MCF 10A (cell line): ENCODE results near the gene PACRGL. TPM values are rescaled to one million over a fixed set of nuclear protein-coding genes. Genes with fewer than 3 reads are reported as not detected.
A peak's percentile ranks its signal among the peaks of the same experiment; 100 is the strongest.
"Not testable (repeated sequence)": the region's sequence is repeated elsewhere in the genome, so short reads cannot be mapped to it uniquely, and the experiment has no call there.

Experiments used
- BruUV-seq: library from RNA; stranded (reverse); fragments of 400-500 nt; replicated peaks from 2 replicates; lab custom pipeline; 2021; lab: Mats Ljungman, UMichigan
- CTCF ChIA-PET: fragments of 300-600 bp; sonication (Branson Sonifier 250); formaldehyde crosslinking; extraction: SDS; loops from one replicate; lab custom pipeline; 2021; ENCODE audit warnings: antibody characterized with exemption, inconsistent platforms; lab: Yijun Ruan, JAX
- POLR2A ChIA-PET: fragments of 300-600, 350-650 bp; sonication (Branson Sonifier 250); formaldehyde crosslinking; extraction: SDS; loops from one replicate; lab custom pipeline; 2020; ENCODE audit warnings: antibody characterized with exemption, inconsistent platforms; lab: Yijun Ruan, JAX
- DNase-seq: peaks from one replicate; pipeline ENCODE4 v3.0.0-alpha.2; 2018; ENCODE audit not compliant: unreplicated experiment
- H3K27ac Mint-ChIP-seq: one replicate; pipeline ENCODE4 v1.8.0; 2022; ENCODE audit warnings: mild to moderate bottlenecking, low read depth, mixed read lengths; ENCODE audit not compliant: unreplicated experiment
- H3K27me3 Mint-ChIP-seq: one replicate; pipeline ENCODE4 v1.8.0; 2022; ENCODE audit warnings: mixed read lengths; ENCODE audit not compliant: insufficient read depth, unreplicated experiment
- H3K36me3 Mint-ChIP-seq: one replicate; pipeline ENCODE4 v1.8.0; 2022; ENCODE audit warnings: mild to moderate bottlenecking, moderate library complexity, mixed read lengths; ENCODE audit not compliant: insufficient read depth, unreplicated experiment
- H3K4me1 Mint-ChIP-seq: one replicate; pipeline ENCODE4 v1.8.0; 2022; ENCODE audit warnings: mixed read lengths; ENCODE audit not compliant: insufficient read depth, unreplicated experiment
- H3K4me3 Mint-ChIP-seq: one replicate; pipeline ENCODE4 v1.8.0; 2022; ENCODE audit warnings: mild to moderate bottlenecking, moderate library complexity, mixed read lengths; ENCODE audit not compliant: unreplicated experiment
- H3K9me3 Mint-ChIP-seq: one replicate; pipeline ENCODE4 v1.8.0; 2022; ENCODE audit warnings: mixed read lengths; ENCODE audit not compliant: unreplicated experiment
- CTCF ChIP-seq: fragments of 200-600 bp; IDR thresholded peaks from one replicate; pipeline ENCODE4 v1.8.0; 2022; ENCODE audit warnings: antibody characterized with exemption, mild to moderate bottlenecking; ENCODE audit not compliant: unreplicated experiment
- intact Hi-C: fragments of 100-400 bp; cut with micrococcal nuclease; formaldehyde crosslinking; loops from 2 replicates; pipeline ENCODE4 v1.14.1; 2022
- total RNA-seq: library from RNA; stranded (reverse); gene quantifications from 2 replicates; pipeline ENCODE4 v1.2.3, GENCODE V29; 2022

PACRGL gene
- total RNA-seq, 1 experiment from 2014 or later, result 23.7 TPM

GRCh38 chr4:20764366-20764992 is 64.2 kb downstream of the PACRGL start:
- H3K36me3 Mint-ChIP-seq, result no peaks in the 10 kb centered on the region
- H3K4me3 Mint-ChIP-seq, result no peak overlapping the region
- H3K9me3 Mint-ChIP-seq, result no peaks in the 10 kb centered on the region
- CTCF ChIA-PET, result interaction anchor here (0.6 to 3.7 kb wide), 2 partner anchors 9 to 727 kb away, joined by 3 to 21 read pairs; no protein-coding TSS in a partner anchor
- H3K4me1 Mint-ChIP-seq, result no peaks in the 10 kb centered on the region
- no peak for DNase-seq
- intact Hi-C loops, result no loop called here
- H3K27me3 Mint-ChIP-seq, result no peaks in the 10 kb centered on the region
- TF ChIP-seq CTCF, result no peak
- POLR2A ChIA-PET, result interaction anchor here (0.8 kb wide), 1 partner anchor 10 kb away, joined by 3 read pairs; no protein-coding TSS in a partner anchor
- BruUV-seq, result no TSS peak
- H3K27ac Mint-ChIP-seq, result no peak overlapping the region

GRCh38 chr4:20773144-20773997 is 73.1 kb downstream of the PACRGL start:
- H3K27me3 Mint-ChIP-seq, result no peaks in the 10 kb centered on the region
- ChIA-PET CTCF (interaction anchor here (0.5 to 5.9 kb wide), 84 partner anchors 9 to 1437 kb away, joined by 3 to 152 read pairs (median 4); no protein-coding TSS in a partner anchor), POLR2A (interaction anchor here (0.6 to 1.4 kb wide), 3 partner anchors 288 to 696 kb away, joined by 3 to 4 read pairs (median 4); no protein-coding TSS in a partner anchor)
- H3K36me3 Mint-ChIP-seq, result no peaks in the 10 kb centered on the region
- no peak overlapping the region for H3K4me3 Mint-ChIP-seq
- H3K9me3 Mint-ChIP-seq, result no peaks in the 10 kb centered on the region
- peak overlapping the region; percentile 23 for H3K27ac Mint-ChIP-seq
- intact Hi-C loops, result loop anchor here (1.0 to 5.0 kb wide), 3 partner anchors 362 to 994 kb away; no protein-coding TSS in a partner anchor
- no TSS peak for BruUV-seq
- peak; percentile 75 for DNase-seq
- peak; percentile 64 for TF ChIP-seq CTCF
- H3K4me1 Mint-ChIP-seq, result no peaks in the 10 kb centered on the region

GRCh38 chr4:20778896-20779295 is 78.6 kb downstream of the PACRGL start:
- intact Hi-C loops, result no loop called here
- Mint-ChIP-seq H3K27ac (no peak overlapping the region), H3K36me3 (no peaks in the 10 kb centered on the region), H3K9me3 (peaks cover 15% of the 10 kb centered on the region), H3K27me3 (no peaks in the 10 kb centered on the region), H3K4me3 (no peak overlapping the region), H3K4me1 (peaks cover 6% of the 10 kb centered on the region)
- no peak for DNase-seq
- BruUV-seq, result no TSS peak
- no peak for TF ChIP-seq CTCF
- POLR2A ChIA-PET, result no interaction called here
- CTCF ChIA-PET, result interaction anchor here (0.6 to 1.4 kb wide), 3 partner anchors 356 to 691 kb away, joined by 3 to 4 read pairs (median 4); no protein-coding TSS in a partner anchor

GRCh38 chr4:20783134-20783533 is 82.9 kb downstream of the PACRGL start:
- BruUV-seq, H3K4me1 Mint-ChIP-seq, POLR2A ChIA-PET, H3K36me3 Mint-ChIP-seq, H3K27ac Mint-ChIP-seq, DNase-seq, H3K27me3 Mint-ChIP-seq, intact Hi-C loops, H3K4me3 Mint-ChIP-seq: not testable (repeated sequence)
- H3K9me3 Mint-ChIP-seq, result peaks cover 15% of the 10 kb centered on the region
- CTCF ChIA-PET, result interaction anchor here (0.6 to 3.0 kb wide), 2 partner anchors 9 to 24 kb away, joined by 3 to 13 read pairs; no protein-coding TSS in a partner anchor
